Activated T-cell treated with anti-CD3 and anti-CD28 coated beads, Interleukin-2, amount 50 U/mL, for 72 hours (primary cell): Measurements from ENCODE around the gene FHAD1. TPM values are rescaled to one million over a fixed set of nuclear protein-coding genes. Genes with fewer than 3 reads are reported as not detected.
"Not testable (repeated sequence)": the region's sequence is repeated elsewhere in the genome, so short reads cannot be mapped to it uniquely, and the experiment has no call there.

ENCODE experiments used
- ATAC-seq, 2 donors: fragments of 150-1000 bp; cut with Tn5 transposase; replicated peaks in 1 of 2; 2 replicates each; pipeline ENCODE4 v1.10.0; 2021; ENCODE audit warnings: moderate library complexity in 2 of 2, mild to moderate bottlenecking in 1 of 2
- DNase-seq, 2 donors: peaks; one replicate each; pipeline ENCODE4 v3.0.0; 2021 to 2022; ENCODE audit warnings: mixed read lengths in 1 of 2
- H3K27ac Mint-ChIP-seq: one replicate; pipeline ENCODE4 v1.8.0; 2022; ENCODE audit warnings: mild to moderate bottlenecking, moderate library complexity, mixed read lengths
- H3K27me3 Mint-ChIP-seq: one replicate; pipeline ENCODE4 v1.8.0; 2022; ENCODE audit warnings: low read depth, mixed read lengths
- H3K36me3 Mint-ChIP-seq, 2 donors: one replicate each; pipeline ENCODE4 v1.8.0; 2022; ENCODE audit warnings: mixed read lengths in 2 of 2, mild to moderate bottlenecking in 1 of 2; ENCODE audit not compliant: insufficient read depth in 2 of 2
- H3K4me1 Mint-ChIP-seq: one replicate; pipeline ENCODE4 v1.8.0; 2022; ENCODE audit warnings: low read depth, mixed read lengths
- H3K4me3 Mint-ChIP-seq, 2 donors: one replicate each; pipeline ENCODE4 v1.8.0; 2022; ENCODE audit warnings: mild to moderate bottlenecking in 2 of 2, mixed read lengths in 2 of 2, moderate library complexity in 2 of 2
- H3K9me3 Mint-ChIP-seq, 2 donors: one replicate each; pipeline ENCODE4 v1.8.0; 2022; ENCODE audit warnings: mixed read lengths in 2 of 2
- total RNA-seq, 2 donors: library from RNA; stranded (reverse); gene quantifications; one replicate each; pipeline ENCODE4 v1.2.3, GENCODE V29; 2022

Gene FHAD1
- total RNA-seq, 2 donors from 2014 or later, result 0.49 TPM; not detected in 1

GRCh38 chr1:15425521-15425920 lies 178.5 kb downstream of the FHAD1 start:
- no peak for ATAC-seq
- Mint-ChIP-seq H3K27ac (no peak overlapping the region), H3K4me3 (no peak overlapping the region)

GRCh38 chr1:15425958-15426357 lies 178.9 kb downstream of the FHAD1 start:
- Mint-ChIP-seq H3K4me3 (no peak overlapping the region), H3K9me3 (no peaks in the 10 kb centered on the region), H3K27me3 (no peaks in the 10 kb centered on the region), H3K4me1 (no peaks in the 10 kb centered on the region), H3K27ac (peak overlapping the region; percentile 36), H3K36me3 (no peaks in the 10 kb centered on the region)
- DNase-seq (no peak), ATAC-seq (no peak)

More at GRCh38 chr1:15425521-15425920, 178.5 kb downstream of the FHAD1 start:
- Mint-ChIP-seq H3K4me1 (no peaks in the 10 kb centered on the region), H3K9me3 (no peaks in the 10 kb centered on the region), H3K27me3 (no peaks in the 10 kb centered on the region), H3K36me3 (no peaks in the 10 kb centered on the region)
- DNase-seq, result no peak

- H3K27me3 Mint-ChIP-seq, result no peaks in the 10 kb centered on the region
- ATAC-seq (peak in 1 of 2 donors; percentile 24), DNase-seq (no peak)
- H3K4me1 Mint-ChIP-seq, result no peaks in the 10 kb centered on the region
- no peaks in the 10 kb centered on the region for H3K9me3 Mint-ChIP-seq
- peak overlapping the region; percentile 36 for H3K27ac Mint-ChIP-seq
- H3K36me3 Mint-ChIP-seq, result no peaks in the 10 kb centered on the region
- H3K4me3 Mint-ChIP-seq, result no peak overlapping the region
These were observed 179.7 kb downstream of the FHAD1 start for GRCh38 chr1:15426492-15427279.

GRCh38 chr1:15427280-15427666 lies 180.2 kb downstream of the FHAD1 start:
- H3K36me3 Mint-ChIP-seq, result no peaks in the 10 kb centered on the region
- no peaks in the 10 kb centered on the region for H3K9me3 Mint-ChIP-seq
- DNase-seq (no peak), ATAC-seq (no peak)
- no peak overlapping the region for H3K27ac Mint-ChIP-seq
- H3K27me3 Mint-ChIP-seq, result no peaks in the 10 kb centered on the region
- H3K4me3 Mint-ChIP-seq, result no peak overlapping the region
- no peaks in the 10 kb centered on the region for H3K4me1 Mint-ChIP-seq

GRCh38 chr1:15428252-15428651 lies 181.2 kb downstream of the FHAD1 start:
- H3K4me3 Mint-ChIP-seq, H3K27ac Mint-ChIP-seq, H3K9me3 Mint-ChIP-seq, DNase-seq, H3K36me3 Mint-ChIP-seq, H3K4me1 Mint-ChIP-seq, H3K27me3 Mint-ChIP-seq, ATAC-seq: not testable (repeated sequence)

GRCh38 chr1:15428815-15429435 lies 181.9 kb downstream of the FHAD1 start:
- Mint-ChIP-seq H3K4me3 (no peak overlapping the region), H3K9me3 (no peaks in the 10 kb centered on the region), H3K36me3 (no peaks in the 10 kb centered on the region), H3K4me1 (no peaks in the 10 kb centered on the region), H3K27ac (no peak overlapping the region), H3K27me3 (no peaks in the 10 kb centered on the region)
- DNase-seq (no peak), ATAC-seq (no peak)

GRCh38 chr1:15429701-15430149 lies 182.7 kb downstream of the FHAD1 start:
- no peaks in the 10 kb centered on the region for H3K9me3 Mint-ChIP-seq
- no peaks in the 10 kb centered on the region for H3K36me3 Mint-ChIP-seq
- H3K27me3 Mint-ChIP-seq, result no peaks in the 10 kb centered on the region
- ATAC-seq (peak in 1 of 2 donors; percentile 40), DNase-seq (no peak)
- H3K4me3 Mint-ChIP-seq, result no peak overlapping the region
- no peaks in the 10 kb centered on the region for H3K4me1 Mint-ChIP-seq
- no peak overlapping the region for H3K27ac Mint-ChIP-seq

- Mint-ChIP-seq H3K9me3 (no peaks in the 10 kb centered on the region), H3K27ac (no peak overlapping the region), H3K4me1 (no peaks in the 10 kb centered on the region), H3K4me3 (no peak overlapping the region), H3K27me3 (no peaks in the 10 kb centered on the region), H3K36me3 (no peaks in the 10 kb centered on the region)
- peak; percentile 67 to 80 for DNase-seq
- peak; percentile 57 to 61 for ATAC-seq
These were observed 184.0 kb downstream of the FHAD1 start for GRCh38 chr1:15430787-15431570.

GRCh38 chr1:15431571-15431948 lies 184.5 kb downstream of the FHAD1 start:
- H3K27ac Mint-ChIP-seq, result no peak overlapping the region
- no peaks in the 10 kb centered on the region for H3K9me3 Mint-ChIP-seq
- DNase-seq (no peak), ATAC-seq (no peak)
- no peaks in the 10 kb centered on the region for H3K36me3 Mint-ChIP-seq
- H3K4me3 Mint-ChIP-seq, result no peak overlapping the region
- H3K27me3 Mint-ChIP-seq, result no peaks in the 10 kb centered on the region
- no peaks in the 10 kb centered on the region for H3K4me1 Mint-ChIP-seq

- Mint-ChIP-seq H3K27ac (no peak overlapping the region), H3K27me3 (no peaks in the 10 kb centered on the region), H3K9me3 (no peaks in the 10 kb centered on the region), H3K36me3 (no peaks in the 10 kb centered on the region), H3K4me1 (no peaks in the 10 kb centered on the region), H3K4me3 (no peak overlapping the region)
- ATAC-seq (no peak), DNase-seq (no peak)
These were observed 185.3 kb downstream of the FHAD1 start for GRCh38 chr1:15432324-15432723.

GRCh38 chr1:15433471-15433870 lies 186.4 kb downstream of the FHAD1 start:
- Mint-ChIP-seq H3K4me3 (no peak overlapping the region), H3K4me1 (no peaks in the 10 kb centered on the region), H3K27ac (no peak overlapping the region), H3K9me3 (no peaks in the 10 kb centered on the region), H3K36me3 (no peaks in the 10 kb centered on the region), H3K27me3 (no peaks in the 10 kb centered on the region)
- DNase-seq, result no peak
- ATAC-seq, result no peak

GRCh38 chr1:15434739-15435138 lies 187.7 kb downstream of the FHAD1 start:
- not testable (repeated sequence) for H3K4me3 Mint-ChIP-seq, H3K27ac Mint-ChIP-seq, H3K36me3 Mint-ChIP-seq, H3K9me3 Mint-ChIP-seq, DNase-seq, ATAC-seq, H3K4me1 Mint-ChIP-seq, H3K27me3 Mint-ChIP-seq
